ENCODE data around the gene BANP.

The BANP gene

DNA sequence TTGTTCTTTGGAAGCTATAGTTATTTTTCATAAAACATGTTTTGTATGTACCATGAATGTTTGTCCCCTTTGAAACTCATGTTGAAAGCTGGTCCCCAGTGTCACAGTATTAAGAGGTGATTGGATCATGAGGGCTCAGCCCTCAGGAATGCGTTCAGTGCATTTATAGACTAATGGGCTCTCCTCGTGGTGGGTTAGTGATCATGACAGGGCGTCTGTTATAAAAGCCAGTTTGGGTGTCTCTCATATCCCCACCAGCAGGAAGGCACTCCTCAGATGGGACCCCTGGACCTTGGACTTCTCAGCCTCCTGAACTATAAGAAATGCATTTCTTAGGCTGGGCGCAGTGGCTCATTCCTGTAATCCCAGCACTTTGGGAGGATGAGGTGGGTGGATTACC lies 10.4 kb downstream of the BANP start:
- TF ChIP-seq, protein P1, sequence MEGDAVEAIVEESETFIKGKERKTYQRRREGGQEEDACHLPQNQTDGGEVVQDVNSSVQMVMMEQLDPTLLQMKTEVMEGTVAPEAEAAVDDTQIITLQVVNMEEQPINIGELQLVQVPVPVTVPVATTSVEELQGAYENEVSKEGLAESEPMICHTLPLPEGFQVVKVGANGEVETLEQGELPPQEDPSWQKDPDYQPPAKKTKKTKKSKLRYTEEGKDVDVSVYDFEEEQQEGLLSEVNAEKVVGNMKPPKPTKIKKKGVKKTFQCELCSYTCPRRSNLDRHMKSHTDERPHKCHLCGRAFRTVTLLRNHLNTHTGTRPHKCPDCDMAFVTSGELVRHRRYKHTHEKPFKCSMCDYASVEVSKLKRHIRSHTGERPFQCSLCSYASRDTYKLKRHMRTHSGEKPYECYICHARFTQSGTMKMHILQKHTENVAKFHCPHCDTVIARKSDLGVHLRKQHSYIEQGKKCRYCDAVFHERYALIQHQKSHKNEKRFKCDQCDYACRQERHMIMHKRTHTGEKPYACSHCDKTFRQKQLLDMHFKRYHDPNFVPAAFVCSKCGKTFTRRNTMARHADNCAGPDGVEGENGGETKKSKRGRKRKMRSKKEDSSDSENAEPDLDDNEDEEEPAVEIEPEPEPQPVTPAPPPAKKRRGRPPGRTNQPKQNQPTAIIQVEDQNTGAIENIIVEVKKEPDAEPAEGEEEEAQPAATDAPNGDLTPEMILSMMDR (IDR thresholded peaks at IDR 0.05; ENCODE audit: extremely low read depth, missing control alignments) = no peak

DNA sequence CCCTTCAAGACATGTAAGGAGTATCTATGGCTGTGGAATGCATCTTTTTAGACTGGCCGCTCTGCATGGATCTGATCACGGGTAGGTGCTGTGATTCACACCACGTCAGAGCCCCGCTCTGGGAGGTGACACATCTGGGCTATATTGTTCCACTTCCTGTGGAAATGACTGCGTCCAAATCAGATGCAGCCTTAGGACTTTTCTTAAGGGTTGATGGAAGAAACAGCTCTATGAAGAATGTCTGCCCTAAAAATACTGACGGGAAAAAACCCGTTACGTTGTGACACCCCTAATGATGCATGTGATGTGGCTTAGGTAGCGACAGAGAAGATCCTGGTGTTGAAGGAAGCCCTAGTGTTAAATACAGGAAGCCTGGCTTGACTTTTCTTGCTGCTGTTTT lies 12.2 kb downstream of the BANP start:
- no peak for DNase-seq (ENCODE audit: low spot score)
- TF ChIP-seq, protein P1 (IDR thresholded peaks at IDR 0.05; ENCODE audit: extremely low read depth, missing control alignments) = no peak

More for the DNA sequence above, 10.4 kb downstream of the BANP start:
- no peak for DNase-seq (ENCODE audit: low spot score)

DNA sequence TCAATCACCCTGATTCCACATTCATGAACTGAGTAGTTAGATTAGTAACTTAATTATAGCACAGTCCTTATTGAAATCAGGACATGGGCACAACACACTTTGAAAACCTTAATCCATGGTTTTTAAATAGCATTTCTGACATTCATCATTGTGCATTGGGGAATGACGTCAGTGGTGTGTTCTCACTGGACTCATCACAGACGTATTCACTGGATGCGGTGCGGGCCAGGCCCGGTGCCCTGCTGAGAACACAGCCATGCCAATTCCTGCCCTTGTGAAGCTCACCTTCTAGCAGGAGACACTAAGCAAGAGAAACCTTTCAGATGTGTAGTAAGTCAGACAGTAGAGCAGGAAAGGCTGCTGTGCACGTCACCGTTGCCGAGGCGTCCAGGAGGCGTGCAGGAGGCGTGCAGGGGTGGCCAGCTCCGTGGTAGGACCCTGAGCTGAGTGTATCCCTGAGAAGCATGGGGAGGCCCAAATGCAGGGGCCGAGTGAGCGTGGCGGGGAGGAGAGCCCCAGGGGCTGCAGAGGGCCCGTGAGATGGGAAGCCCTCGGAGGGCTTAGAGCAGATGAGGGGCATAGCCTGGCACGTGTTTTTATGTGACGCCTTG lies 12.9 kb downstream of the BANP start:
- TF ChIP-seq, protein P1 (IDR thresholded peaks at IDR 0.05; ENCODE audit: extremely low read depth, missing control alignments) = no peak
- no peak for DNase-seq (ENCODE audit: low spot score)

DNA sequence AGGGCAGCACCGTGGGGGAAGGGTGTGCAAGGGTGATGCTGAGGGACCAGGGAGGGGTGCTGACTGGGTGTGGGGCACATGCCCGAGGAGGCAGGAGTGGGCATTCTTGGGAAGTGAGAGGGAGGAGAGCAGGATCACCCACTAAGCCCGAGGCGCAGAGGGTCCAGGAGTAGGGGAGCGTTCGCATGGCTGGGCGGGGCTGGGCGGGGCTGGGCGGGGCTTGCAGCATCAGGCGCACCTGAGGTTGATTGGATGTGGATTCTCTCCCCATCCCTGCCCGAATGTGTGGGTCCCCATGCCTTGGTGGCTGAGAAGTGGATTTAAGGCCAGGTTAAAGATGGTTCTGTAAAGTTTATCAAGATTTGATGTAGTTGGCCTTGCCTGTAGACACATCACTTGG lies 14.2 kb downstream of the BANP start:
- DNase-seq (ENCODE audit: low spot score) = no peak
- TF ChIP-seq, protein P1 (IDR thresholded peaks at IDR 0.05; ENCODE audit: extremely low read depth, missing control alignments) = no peak

DNA sequence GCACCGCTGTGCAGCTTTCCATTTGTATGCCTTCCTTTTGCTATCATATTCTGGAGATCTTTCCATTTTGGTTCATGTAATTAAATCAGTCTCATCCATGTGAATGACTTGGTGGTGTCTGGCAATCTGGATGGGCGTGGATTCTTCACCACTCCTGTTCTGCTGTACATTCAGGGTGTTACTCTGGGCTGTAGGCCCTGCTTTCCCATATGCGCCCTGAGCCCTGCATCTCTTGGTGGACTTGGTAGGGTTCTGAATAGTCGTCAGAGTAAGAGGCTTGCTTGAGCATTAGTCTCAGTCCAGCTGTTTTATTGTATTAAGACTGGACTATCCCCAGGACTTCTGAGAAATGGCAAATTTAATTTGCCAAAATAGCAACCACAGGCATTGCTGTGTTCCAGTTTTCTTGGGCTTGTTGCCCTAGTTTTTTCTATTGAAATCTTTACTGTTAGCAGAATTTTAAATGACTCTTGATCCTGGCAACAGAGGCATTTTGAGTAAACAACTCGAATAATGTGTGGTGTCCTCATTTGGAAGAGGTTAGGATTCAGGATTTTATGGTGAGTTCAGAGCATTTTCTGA lies 14.9 kb downstream of the BANP start:
- TF ChIP-seq, protein P1 (IDR thresholded peaks at IDR 0.05; ENCODE audit: extremely low read depth, missing control alignments) = no peak
- no peak for DNase-seq (ENCODE audit: low spot score)

DNA sequence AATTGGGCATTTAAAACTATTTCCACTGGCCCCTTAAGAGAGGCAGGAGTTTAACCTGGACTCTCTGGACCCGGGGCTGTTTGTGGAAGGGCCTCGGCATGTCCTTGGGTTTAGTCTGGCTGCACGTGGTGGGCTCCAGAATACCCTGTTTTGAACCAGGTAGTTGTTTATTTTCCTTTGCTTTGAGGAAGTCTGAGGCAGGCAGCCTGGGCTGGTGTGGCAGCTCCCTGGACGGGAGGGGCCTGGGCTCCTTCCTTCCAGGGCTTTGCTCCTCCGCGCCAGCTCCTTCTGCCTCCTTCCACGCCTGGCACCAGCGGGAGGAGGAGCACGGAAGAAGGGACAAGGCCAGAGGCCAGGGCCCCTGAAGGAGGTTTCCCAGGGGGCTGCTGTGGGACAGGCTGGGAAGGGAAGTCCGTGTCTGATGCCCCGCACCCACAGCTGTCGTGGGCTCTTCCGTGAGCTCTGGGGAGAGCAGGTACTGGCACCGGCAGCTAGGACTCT lies 15.5 kb downstream of the BANP start:
- TF ChIP-seq, protein P1 (IDR thresholded peaks at IDR 0.05; ENCODE audit: extremely low read depth, missing control alignments) = no peak
- DNase-seq (ENCODE audit: low spot score) = no peak

DNA sequence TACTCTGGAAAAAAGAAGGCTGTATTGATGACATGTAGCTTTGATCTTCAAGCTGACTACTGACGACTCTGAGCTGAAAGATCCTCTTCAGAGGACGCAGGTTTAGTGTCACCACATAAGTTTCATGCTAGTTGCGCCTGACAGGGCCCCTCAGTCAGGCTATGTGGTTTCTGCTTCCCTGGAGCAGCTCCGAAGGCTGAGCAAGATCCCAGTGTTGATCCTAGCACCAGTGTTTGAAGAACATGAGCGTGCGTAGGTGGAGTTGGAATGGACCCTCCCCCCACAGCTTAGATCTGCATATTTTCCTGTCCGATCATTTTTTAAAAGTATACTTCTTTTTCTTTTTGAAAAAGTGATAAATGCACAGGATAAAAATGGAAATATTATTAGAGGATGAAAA lies 17.3 kb downstream of the BANP start:
- no peak for DNase-seq (ENCODE audit: low spot score)
- TF ChIP-seq, protein P1 (IDR thresholded peaks at IDR 0.05; ENCODE audit: extremely low read depth, missing control alignments) = no peak

All from GM20000 (cell line).